Esophagus squamous epithelium (tissue), 5 donors: Measurements from ENCODE around the gene IGSF9B. TPM values are rescaled to one million over a fixed set of nuclear protein-coding genes. Genes with fewer than 3 reads are reported as not detected.
A peak's percentile ranks its signal among the peaks of the same experiment; 100 is the strongest.
"Not testable (repeated sequence)": the region's sequence is repeated elsewhere in the genome, so short reads cannot be mapped to it uniquely, and the experiment has no call there.

Experiments
- DNase-seq: peaks from one replicate; lab custom pipeline; 2025; lab: John Stamatoyannopoulos, UW
- H3K27ac ChIP-seq, 4 donors: fragments of 200-600 bp; sonication (generic); one replicate each; pipeline ENCODE4 v1.5.1; 2016 to 2019; ENCODE audit warnings: mild to moderate bottlenecking in 1 of 4
- H3K27me3 ChIP-seq, 4 donors: fragments of 200-600 bp; sonication (generic); 1 replicate in 3 of 4; 2 replicates in 1 of 4; pipeline versions ENCODE4 v1.5.1 to v1.6.0; 2017 to 2021; ENCODE audit warnings: antibody characterized with exemption in 1 of 4
- H3K36me3 ChIP-seq, 3 donors: fragments of 200-600 bp; sonication (generic); one replicate each; pipeline ENCODE4 v1.5.1; 2016 to 2019
- H3K4me1 ChIP-seq, 3 donors: fragments of 200-600 bp; sonication (generic); one replicate each; pipeline ENCODE4 v1.5.1; 2017 to 2019
- H3K4me3 ChIP-seq, 4 donors: fragments of 200-600 bp; sonication (generic); 1 replicate in 3 of 4; 2 replicates in 1 of 4; pipeline ENCODE4 v1.5.1; 2016 to 2019; ENCODE audit warnings: mild to moderate bottlenecking in 2 of 4, moderate library complexity in 1 of 4
- H3K9me3 ChIP-seq, 3 donors: fragments of 200-600 bp; sonication (generic); one replicate each; pipeline ENCODE4 v1.5.1; 2016 to 2019
- CTCF ChIP-seq, 6 experiments: fragments of 450-650 bp in 4 of 6; fragments of 200-600 bp in 2 of 6; sonication (generic) in 2 of 6; IDR thresholded peaks; one replicate each; pipeline ENCODE4 v1.5.1; 2016 to 2019; ENCODE audit warnings: antibody characterized with exemption in 6 of 6, mild to moderate bottlenecking in 4 of 6, moderate library complexity in 4 of 6
- POLR2A ChIP-seq, 4 donors: fragments of 450-650 bp; IDR thresholded peaks; one replicate each; pipeline ENCODE4 v1.6.1; 2017; ENCODE audit warnings: antibody characterized with exemption in 4 of 4, mild to moderate bottlenecking in 4 of 4, moderate library complexity in 3 of 4
- WGBS, 2 donors: methylation state at CpG; one replicate each; pipeline ENCODE4 v1.1.5; 2018; 5-methylcytosine and 5-hydroxymethylcytosine counted together
- intact Hi-C: fragments of 100-400 bp; cut with DNase I; formaldehyde crosslinking; loops from one replicate; pipeline ENCODE4 v1.15.0; 2022
- total RNA-seq, 4 donors: library from RNA; depleted of rRNA; stranded (reverse); fragments of >200 nt; gene quantifications; one replicate each; pipeline ENCODE4 v1.1.0, GENCODE V29; 2016
- donor health status: DM: yes; HTN: yes; CAD: no.

The IGSF9B gene
- 1 to 10 TPM; 1.1 to 4.8 (median 1.8) TPM for total RNA-seq

GRCh38 chr11:133956650-133957633 is at the start of gene IGSF9B:
Gene IGSF9B (minus strand): TSS chr11:133956968. CDS start chr11:133956754, 214 bp downstream.
- no peaks in the 10 kb centered on the region for H3K36me3 ChIP-seq
- no peak for DNase-seq
- peaks cover 0 to 78% (median 3%) of the 10 kb centered on the region in 4 donors for H3K27me3 ChIP-seq
- no peaks in the 10 kb centered on the region for H3K9me3 ChIP-seq
- peak within 1 kb of the TSS; percentile 38 to 79 (median 60) for H3K4me3 ChIP-seq
- TF ChIP-seq POLR2A (IDR thresholded peaks at IDR 0.05) = peak in 2 of 4 donors; percentile 32 to 60
- no peak for TF ChIP-seq CTCF (IDR thresholded peaks at IDR 0.05)
- intact Hi-C loops = no loop called here
- H3K27ac ChIP-seq = peak within 1 kb of the TSS; percentile 62 to 88 (median 83)
- WGBS, 2 donors = 0% methylated on average over 2 to 27 of the region's 100 CpGs
- peaks cover 19 to 56% (median 26%) of the 10 kb centered on the region in 3 donors for H3K4me1 ChIP-seq

GRCh38 chr11:134004496-134005172 is 47.9 kb upstream of the IGSF9B start:
- peak overlapping the region in 2 of 4 donors; percentile 31 to 33 for H3K27ac ChIP-seq
- no peak for DNase-seq
- intact Hi-C loops = no loop called here
- H3K36me3 ChIP-seq = no peaks in the 10 kb centered on the region
- H3K4me1 ChIP-seq = peaks cover 0 to 20% (median 0%) of the 10 kb centered on the region in 3 donors
- 23 to 33% methylated on average over 10 of the region's 10 CpGs for WGBS, 2 donors
- TF ChIP-seq CTCF (IDR thresholded peaks at IDR 0.05) = no peak
- TF ChIP-seq POLR2A (IDR thresholded peaks at IDR 0.05) = no peak
- H3K4me3 ChIP-seq = no peak overlapping the region
- no peaks in the 10 kb centered on the region for H3K9me3 ChIP-seq
- H3K27me3 ChIP-seq = peaks cover 0 to 4% (median 0%) of the 10 kb centered on the region in 4 donors

GRCh38 chr11:134003792-134004495 is 47.2 kb upstream of the IGSF9B start:
- Histone ChIP-seq H3K36me3 (no peaks in the 10 kb centered on the region), H3K9me3 (no peaks in the 10 kb centered on the region), H3K4me3 (no peak overlapping the region), H3K4me1 (peaks cover 0 to 20% (median 0%) of the 10 kb centered on the region in 3 donors), H3K27ac (peak overlapping the region in 3 of 4 donors; percentile 22 to 42 (median 33)), H3K27me3 (peaks cover 0 to 3% (median 0%) of the 10 kb centered on the region in 4 donors)
- 44 to 47% methylated on average over 9 of the region's 9 CpGs for WGBS, 2 donors
- TF ChIP-seq POLR2A (IDR thresholded peaks at IDR 0.05) (no peak), CTCF (IDR thresholded peaks at IDR 0.05) (no peak)
- no peak for DNase-seq
- intact Hi-C loops = no loop called here

- H3K27me3 ChIP-seq, DNase-seq, H3K4me3 ChIP-seq, H3K27ac ChIP-seq, H3K9me3 ChIP-seq, intact Hi-C loops, H3K36me3 ChIP-seq: not testable (repeated sequence)
- 100% methylated on average over 1 of the region's 37 CpGs; no CpG with 5 or more reads in 1 of the 2 donors for WGBS, 2 donors
- peaks cover 0 to 20% (median 0%) of the 10 kb centered on the region in 3 donors for H3K4me1 ChIP-seq
Measured at GRCh38 chr11:134002819-134003218, 46.1 kb upstream of the IGSF9B start.

- H3K4me1 ChIP-seq = peaks cover 0 to 20% (median 0%) of the 10 kb centered on the region in 3 donors
- DNase-seq, H3K27me3 ChIP-seq, intact Hi-C loops, H3K9me3 ChIP-seq, H3K4me3 ChIP-seq, H3K27ac ChIP-seq, H3K36me3 ChIP-seq: not testable (repeated sequence)
- 82 to 100% methylated on average over 1 to 8 of the region's 10 CpGs for WGBS, 2 donors
Measured at GRCh38 chr11:134002338-134002737, 45.6 kb upstream of the IGSF9B start.
